Measurements from ENCODE around the gene NOBOX. TPM values are rescaled to one million over a fixed set of nuclear protein-coding genes. Genes with fewer than 3 reads are reported as not detected.

Gene NOBOX
- total and polyA plus RNA-seq, 10 of the 15 experiments (the other 5 are each of a cell fraction or from before 2014, with no cell fraction given) = not detected

GRCh38 chr7:144390481-144390880 is 13.0 kb downstream of the NOBOX start:
- intact Hi-C loops (cut with micrococcal nuclease; ENCODE audit: unreplicated experiment) = loop anchor here (5.0 kb wide), 2 partner anchors 47 to 213 kb away; no protein-coding TSS in a partner anchor
- in situ Hi-C loops (cut with MboI) = loop anchor here (25.0 kb wide), 1 partner anchor 478 kb away; the partner anchor contains the start of gene TCAF1
- SMC1A ChIA-PET (ENCODE audit: uncharacterized antibody, unreplicated experiment) = interaction anchor here (0.7 to 1.2 kb wide), 2 partner anchors 9 to 10 kb away, joined by 3 to 4 read pairs; no protein-coding TSS in a partner anchor

GRCh38 chr7:144388950-144389349 is 14.5 kb downstream of the NOBOX start:
- CTCF ChIA-PET = no interaction called here
- 39% methylated on average over 5 of the region's 5 CpGs for WGBS (ENCODE audit: insufficient coverage, insufficient replicate concordance, low lambda C conversion rate, missing lambda C conversion rate)
- intact Hi-C loops (cut with micrococcal nuclease; ENCODE audit: unreplicated experiment) = no loop called here

More at GRCh38 chr7:144390481-144390880, 13.0 kb downstream of the NOBOX start:
- H3K36me3 ChIP-seq (ENCODE audit: control insufficient read depth in 2 of 2, insufficient read depth in 2 of 2, low read length in 1 of 2) = no peaks in the 10 kb centered on the region
- no peak for TF ChIP-seq CBX5 (IDR thresholded peaks at IDR 0.05; ENCODE audit: low read depth)
- no peak for TF ChIP-seq NR2F1 (conservative IDR thresholded peaks at IDR 0.05)
- no peak for TF ChIP-seq HCFC1 (IDR thresholded peaks at IDR 0.05; ENCODE audit: low read length)
- no peak for TF ChIP-seq IRF5 (IDR thresholded peaks at IDR 0.05; ENCODE audit: borderline replicate concordance)
- no peaks in the 10 kb centered on the region for H3K9me3 ChIP-seq (replicated peaks; ENCODE audit: control insufficient read depth, insufficient read depth, low read length)
- H3K4me3 ChIP-seq = no peak overlapping the region
- H4K20me1 ChIP-seq (ENCODE audit: control insufficient read depth, insufficient read depth) = no peaks in the 10 kb centered on the region
- no peaks in the 10 kb centered on the region for H3K27me3 ChIP-seq (replicated peaks in 1 of 2; ENCODE audit: control insufficient read depth in 2 of 2, insufficient read depth in 2 of 2, low read length in 1 of 2)
- no peak for FAIRE-seq
- no peaks in the 10 kb centered on the region for H3K79me2 ChIP-seq (ENCODE audit: control insufficient read depth, insufficient read depth, low read length)
- no peak overlapping the region for H3K4me2 ChIP-seq (ENCODE audit: control insufficient read depth, insufficient read depth)
- no peaks in the 10 kb centered on the region for H3K4me1 ChIP-seq (ENCODE audit: control insufficient read depth, insufficient read depth, low read length)
- ChIA-PET CTCF (interaction anchor here (0.7 to 2.4 kb wide), 4 partner anchors 20 to 393 kb away, joined by 4 to 12 read pairs (median 7); no protein-coding TSS in a partner anchor), POLR2A (no interaction called here), RAD21 (ENCODE audit: unreplicated experiment) (interaction anchor here (2.0 kb wide), 1 partner anchor 47 kb away, joined by 6 read pairs; no protein-coding TSS in a partner anchor)
- H3K27ac ChIP-seq (ENCODE audit: control insufficient read depth, insufficient read depth) = no peak overlapping the region
- H2AFZ ChIP-seq (ENCODE audit: control insufficient read depth, low read depth, low read length) = no peak overlapping the region
- no TSS peak for BruUV-seq (replicated peaks)
- ATAC-seq = no peak
- no peak for DNase-seq (ENCODE audit: low read depth, low spot score)
- WGBS (ENCODE audit: insufficient coverage, insufficient replicate concordance, low lambda C conversion rate, missing lambda C conversion rate) = 30% methylated on average over 7 of the region's 7 CpGs
- H3K9ac ChIP-seq (ENCODE audit: control insufficient read depth, insufficient read depth, low read length) = no peak overlapping the region

More at GRCh38 chr7:144388950-144389349, 14.5 kb downstream of the NOBOX start:
- no peak overlapping the region for H3K27ac ChIP-seq (ENCODE audit: control insufficient read depth, insufficient read depth)
- no peak overlapping the region for H3K4me2 ChIP-seq (ENCODE audit: control insufficient read depth, insufficient read depth)
- H3K9me3 ChIP-seq (replicated peaks; ENCODE audit: control insufficient read depth, insufficient read depth, low read length) = no peaks in the 10 kb centered on the region
- no TSS peak for BruUV-seq (replicated peaks)
- no peak overlapping the region for H2AFZ ChIP-seq (ENCODE audit: control insufficient read depth, low read depth, low read length)
- no peaks in the 10 kb centered on the region for H4K20me1 ChIP-seq (ENCODE audit: control insufficient read depth, insufficient read depth)
- H3K27me3 ChIP-seq (replicated peaks in 1 of 2; ENCODE audit: control insufficient read depth in 2 of 2, insufficient read depth in 2 of 2, low read length in 1 of 2) = no peaks in the 10 kb centered on the region
- FAIRE-seq (no peak), DNase-seq (ENCODE audit: low read depth, low spot score) (no peak), ATAC-seq (no peak)
- H3K9ac ChIP-seq (ENCODE audit: control insufficient read depth, insufficient read depth, low read length) = no peak overlapping the region
- in situ Hi-C loops (cut with MboI) = loop anchor here (25.0 kb wide), 1 partner anchor 477 kb away; the partner anchor contains the start of gene TCAF1
- TF ChIP-seq SRF (IDR thresholded peaks at IDR 0.05; ENCODE audit: low read depth in 2 of 2, low read length in 2 of 2) = peak; percentile 47 to 71; a peak in 2 of 4 replicates
- no peak for TF ChIP-seq HDAC6 (IDR thresholded peaks at IDR 0.05; ENCODE audit: unreplicated experiment)
- ChIA-PET POLR2A (no interaction called here), SMC1A (ENCODE audit: uncharacterized antibody, unreplicated experiment) (interaction anchor here (1.2 to 1.6 kb wide), 2 partner anchors 8 to 652 kb away, joined by 3 to 4 read pairs; no protein-coding TSS in a partner anchor), RAD21 (ENCODE audit: unreplicated experiment) (no interaction called here)
- H3K36me3 ChIP-seq (ENCODE audit: control insufficient read depth in 2 of 2, insufficient read depth in 2 of 2, low read length in 1 of 2) = no peaks in the 10 kb centered on the region
- no peak overlapping the region for H3K4me3 ChIP-seq
- peaks cover 10% of the 10 kb centered on the region for H3K4me1 ChIP-seq (ENCODE audit: control insufficient read depth, insufficient read depth, low read length)
- no peaks in the 10 kb centered on the region for H3K79me2 ChIP-seq (ENCODE audit: control insufficient read depth, insufficient read depth, low read length)

Data from GM12878 (cell line).